OCI-LY1 (cell line): ENCODE results near the gene ZNF746.

Experiments
- H2AFZ ChIP-seq: fragments of 200-600 bp; sonication (generic), shearing (Covaris generic); 2 replicates; pipeline ENCODE4 v1.6.0; 2014; ENCODE audit warnings: antibody characterized with exemption, mild to moderate bottlenecking, low read length
- H3F3A ChIP-seq: fragments of 200-600 bp; sonication (generic), shearing (Covaris generic); 2 replicates; pipeline ENCODE4 v1.6.0; 2014; ENCODE audit warnings: mild to moderate bottlenecking, antibody characterized with exemption, low read length, moderate library complexity; ENCODE audit not compliant: insufficient read depth
- H3K27ac ChIP-seq: fragments of 200-600 bp; sonication (generic); 2 replicates; pipeline ENCODE4 v1.5.1; 2014; ENCODE audit warnings: low read length, mixed run types, mild to moderate bottlenecking, low read depth; ENCODE audit not compliant: poor library complexity, severe bottlenecking
- H3K27me3 ChIP-seq: fragments of 200-600 bp; sonication (generic); 2 replicates; pipeline ENCODE4 v1.6.0; 2014; ENCODE audit warnings: antibody characterized with exemption, mild to moderate bottlenecking, low read length, moderate library complexity; ENCODE audit not compliant: insufficient read depth
- H3K36me3 ChIP-seq: fragments of 200-600 bp; sonication (generic); 2 replicates; pipeline ENCODE4 v1.6.1; 2014; ENCODE audit warnings: mild to moderate bottlenecking, antibody characterized with exemption, low read length, moderate library complexity, mixed read lengths; ENCODE audit not compliant: insufficient read depth
- H3K4me1 ChIP-seq: fragments of 200-600 bp; sonication (generic); 2 replicates; pipeline ENCODE4 v1.5.1; 2014; ENCODE audit warnings: mild to moderate bottlenecking, low read length, moderate library complexity; ENCODE audit not compliant: insufficient read depth, severe bottlenecking
- H3K4me2 ChIP-seq: fragments of 200-600 bp; sonication (generic), shearing (Covaris generic); 2 replicates; pipeline ENCODE4 v1.6.1; 2014; ENCODE audit warnings: low read length
- H3K4me3 ChIP-seq: fragments of 200-600 bp; sonication (generic); 2 replicates; pipeline ENCODE4 v1.5.1; 2014; ENCODE audit warnings: low read length, low read depth, mild to moderate bottlenecking, mixed read lengths; ENCODE audit not compliant: poor library complexity, severe bottlenecking
- H3K79me2 ChIP-seq: fragments of 200-600 bp; shearing (Covaris generic); 2 replicates; pipeline ENCODE4 v1.6.1; 2016; ENCODE audit warnings: mixed run types, low read length, mixed read lengths; ENCODE audit not compliant: insufficient read depth
- H3K9ac ChIP-seq: fragments of 200-600 bp; sonication (generic), shearing (Covaris generic); 2 replicates; pipeline ENCODE4 v1.6.1; 2014; ENCODE audit warnings: mild to moderate bottlenecking, low read length, mixed read lengths
- H3K9me2 ChIP-seq: fragments of 200-600 bp; sonication (generic), shearing (Covaris generic); 2 replicates; pipeline ENCODE4 v1.6.1; 2014; ENCODE audit warnings: low read depth, mild to moderate bottlenecking, low read length, mixed read lengths
- H3K9me3 ChIP-seq: fragments of 200-600 bp; shearing (Covaris generic); 2 replicates; pipeline ENCODE4 v1.6.1; 2014; ENCODE audit warnings: low read length, mixed read lengths
- H4K20me1 ChIP-seq: fragments of 200-600 bp; sonication (generic), shearing (Covaris generic); 2 replicates; pipeline ENCODE4 v1.6.0; 2016; ENCODE audit warnings: mild to moderate bottlenecking, low read length; ENCODE audit not compliant: insufficient read depth
- EZH2 ChIP-seq: fragments of 200-600 bp; sonication (generic), shearing (Covaris generic); IDR thresholded peaks from 2 replicates; pipeline ENCODE4 v1.8.0; 2017; ENCODE audit warnings: borderline replicate concordance, mixed run types, mild to moderate bottlenecking, antibody characterized with exemption, low read length, moderate library complexity, mixed read lengths
- TF ChIP-seq, protein P1 (sequence below): fragments of 200-600 bp; sonication (generic), shearing (Covaris generic); IDR thresholded peaks from 2 replicates; pipeline ENCODE4 v1.5.1; 2017; ENCODE audit warnings: mild to moderate bottlenecking, antibody characterized with exemption, low read length, moderate library complexity, mixed read lengths

The ZNF746 gene

GRCh38 chr7:149469806-149470205 lies 27.8 kb downstream of the ZNF746 start:
- H3F3A ChIP-seq, result no peaks in the 10 kb centered on the region
- TF ChIP-seq, protein P1, sequence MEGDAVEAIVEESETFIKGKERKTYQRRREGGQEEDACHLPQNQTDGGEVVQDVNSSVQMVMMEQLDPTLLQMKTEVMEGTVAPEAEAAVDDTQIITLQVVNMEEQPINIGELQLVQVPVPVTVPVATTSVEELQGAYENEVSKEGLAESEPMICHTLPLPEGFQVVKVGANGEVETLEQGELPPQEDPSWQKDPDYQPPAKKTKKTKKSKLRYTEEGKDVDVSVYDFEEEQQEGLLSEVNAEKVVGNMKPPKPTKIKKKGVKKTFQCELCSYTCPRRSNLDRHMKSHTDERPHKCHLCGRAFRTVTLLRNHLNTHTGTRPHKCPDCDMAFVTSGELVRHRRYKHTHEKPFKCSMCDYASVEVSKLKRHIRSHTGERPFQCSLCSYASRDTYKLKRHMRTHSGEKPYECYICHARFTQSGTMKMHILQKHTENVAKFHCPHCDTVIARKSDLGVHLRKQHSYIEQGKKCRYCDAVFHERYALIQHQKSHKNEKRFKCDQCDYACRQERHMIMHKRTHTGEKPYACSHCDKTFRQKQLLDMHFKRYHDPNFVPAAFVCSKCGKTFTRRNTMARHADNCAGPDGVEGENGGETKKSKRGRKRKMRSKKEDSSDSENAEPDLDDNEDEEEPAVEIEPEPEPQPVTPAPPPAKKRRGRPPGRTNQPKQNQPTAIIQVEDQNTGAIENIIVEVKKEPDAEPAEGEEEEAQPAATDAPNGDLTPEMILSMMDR, result no peak
- no peak for TF ChIP-seq EZH2
- peaks cover 31% of the 10 kb centered on the region for H3K36me3 ChIP-seq
- H3K9ac ChIP-seq, result no peak overlapping the region
- peaks cover 6% of the 10 kb centered on the region; the same call in 1 of the 2 replicates for H3K27me3 ChIP-seq
- no peak overlapping the region for H2AFZ ChIP-seq
- H3K79me2 ChIP-seq, result no peaks in the 10 kb centered on the region
- H3K9me2 ChIP-seq, result no peaks in the 10 kb centered on the region
- H3K4me3 ChIP-seq, result no peak overlapping the region
- no peaks in the 10 kb centered on the region for H3K4me1 ChIP-seq
- no peak overlapping the region for H3K27ac ChIP-seq
- no peak overlapping the region for H3K4me2 ChIP-seq
- H3K9me3 ChIP-seq, result peaks cover 21% of the 10 kb centered on the region
- H4K20me1 ChIP-seq, result no peaks in the 10 kb centered on the region

DNA sequence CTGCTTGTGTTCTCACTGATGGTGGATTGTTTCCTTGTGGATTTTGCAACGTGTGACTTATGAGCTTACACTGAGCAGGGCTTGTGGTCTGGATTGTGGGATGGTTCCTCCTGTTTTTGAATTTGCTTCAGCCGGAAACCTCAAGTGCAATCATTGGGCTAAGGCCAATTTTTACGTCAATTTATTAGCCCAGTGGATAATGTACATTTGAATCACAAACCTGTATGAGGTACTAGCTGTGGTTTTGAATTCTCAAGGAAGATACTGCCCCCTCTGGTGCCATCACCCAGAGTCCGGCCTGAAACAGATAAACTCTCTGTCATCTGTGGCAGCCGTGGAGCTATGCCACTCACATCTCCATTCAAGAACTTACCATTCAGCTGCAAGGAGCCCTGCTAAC lies 29.4 kb downstream of the ZNF746 start:
- Histone ChIP-seq H2AFZ (no peak overlapping the region), H3K4me3 (no peak overlapping the region), H3K4me2 (no peak overlapping the region), H3K36me3 (peaks cover 16% of the 10 kb centered on the region), H3K27ac (no peak overlapping the region), H3K9me3 (peaks cover 21% of the 10 kb centered on the region), H3K4me1 (no peaks in the 10 kb centered on the region), H3K79me2 (no peaks in the 10 kb centered on the region), H4K20me1 (no peaks in the 10 kb centered on the region), H3K9ac (no peak overlapping the region), H3F3A (no peaks in the 10 kb centered on the region), H3K27me3 (peaks cover 11% of the 10 kb centered on the region; the same call in 1 of the 2 replicates), H3K9me2 (no peaks in the 10 kb centered on the region)
- TF ChIP-seq, protein P1, result peak; percentile 52; the same call in 1 of the 2 replicates
- TF ChIP-seq EZH2, result no peak

GRCh38 chr7:149467321-149467859 lies 30.2 kb downstream of the ZNF746 start:
- Histone ChIP-seq H4K20me1 (no peaks in the 10 kb centered on the region), H3K36me3 (peaks cover 10% of the 10 kb centered on the region; the same call in 1 of the 2 replicates), H3K27ac (no peak overlapping the region), H3K4me2 (no peak overlapping the region), H2AFZ (no peak overlapping the region), H3K4me1 (no peaks in the 10 kb centered on the region), H3F3A (no peaks in the 10 kb centered on the region), H3K9ac (no peak overlapping the region), H3K4me3 (no peak overlapping the region), H3K9me2 (no peaks in the 10 kb centered on the region), H3K9me3 (peaks cover 21% of the 10 kb centered on the region), H3K27me3 (peaks cover 11% of the 10 kb centered on the region; the same call in 1 of the 2 replicates), H3K79me2 (no peaks in the 10 kb centered on the region)
- TF ChIP-seq, protein P1, result no peak
- no peak for TF ChIP-seq EZH2
